Measurements from ENCODE around the gene PAPPA2. TPM values are rescaled to one million over a fixed set of nuclear protein-coding genes. Genes with fewer than 3 reads are reported as not detected.

Gene PAPPA2
- total and polyA plus RNA-seq, 12 donors: 0.06 to 1.3 (median 0.29) TPM

DNA sequence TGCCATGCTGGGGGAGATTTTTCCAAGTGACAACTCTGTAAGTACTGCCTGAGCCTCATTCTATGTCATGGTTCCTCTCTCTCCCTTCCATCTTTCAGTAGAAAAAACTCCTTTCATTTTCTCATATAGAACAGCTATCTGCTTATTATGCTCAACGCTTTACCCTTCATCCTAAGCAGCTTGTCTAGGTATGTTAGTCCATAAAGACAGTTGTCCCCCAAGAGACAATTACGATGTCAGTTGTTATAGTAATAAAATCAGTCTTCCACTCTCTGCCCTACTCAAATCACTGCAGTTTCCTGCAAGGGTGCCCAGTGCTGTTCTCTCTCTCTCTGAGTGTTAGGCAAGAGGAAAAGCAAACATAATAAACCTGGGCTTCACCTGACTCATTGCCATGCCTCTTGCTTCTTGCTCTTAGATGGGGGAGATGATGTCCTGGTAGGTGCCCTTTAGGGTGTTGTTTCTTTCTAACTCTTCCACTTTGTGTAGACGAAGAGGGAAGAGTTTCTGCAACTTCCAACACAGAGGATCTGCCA lies 59.4 kb downstream of the PAPPA2 start:
- Histone ChIP-seq H3K27me3 (no peaks in the 10 kb centered on the region), H3K27ac (no peak overlapping the region), H3K4me3 (no peak overlapping the region), H3K9me3 (no peaks in the 10 kb centered on the region), H3K36me3 (no peaks in the 10 kb centered on the region), H3K4me1 (peaks cover 0 to 7% (median 0%) of the 10 kb centered on the region in 9 donors)
- intact Hi-C loops (cut with DNase I): no loop called here
- DNase-seq (no peak), ATAC-seq (no peak)
- no peak for TF ChIP-seq CTCF (IDR thresholded peaks at IDR 0.05)
- WGBS, 2 donors: 58 to 82% methylated on average over 3 of the region's 3 CpGs

GRCh38 chr1:176529395-176530090 lies 66.6 kb downstream of the PAPPA2 start:
- no peaks in the 10 kb centered on the region for H3K4me1 ChIP-seq
- H3K9me3 ChIP-seq: no peaks in the 10 kb centered on the region
- TF ChIP-seq CTCF (IDR thresholded peaks at IDR 0.05): no peak
- intact Hi-C loops (cut with DNase I): no loop called here
- no peak for DNase-seq
- WGBS, 2 donors: 66 to 74% methylated on average over 7 of the region's 7 CpGs
- H3K4me3 ChIP-seq: no peak overlapping the region
- H3K27me3 ChIP-seq: no peaks in the 10 kb centered on the region
- H3K36me3 ChIP-seq: no peaks in the 10 kb centered on the region
- ATAC-seq: no peak
- H3K27ac ChIP-seq: no peak overlapping the region

- intact Hi-C loops (cut with DNase I): no loop called here
- ATAC-seq (no peak), DNase-seq (no peak)
- Histone ChIP-seq H3K36me3 (no peaks in the 10 kb centered on the region), H3K4me3 (no peak overlapping the region), H3K4me1 (no peaks in the 10 kb centered on the region), H3K27me3 (no peaks in the 10 kb centered on the region), H3K27ac (no peak overlapping the region), H3K9me3 (peaks cover 0 to 3% (median 0%) of the 10 kb centered on the region in 11 donors)
- WGBS, 2 donors: 79 to 93% methylated on average over 2 of the region's 2 CpGs
- no peak for TF ChIP-seq CTCF (IDR thresholded peaks at IDR 0.05)
These were observed 68.1 kb downstream of the PAPPA2 start for GRCh38 chr1:176531036-176531435.

DNA sequence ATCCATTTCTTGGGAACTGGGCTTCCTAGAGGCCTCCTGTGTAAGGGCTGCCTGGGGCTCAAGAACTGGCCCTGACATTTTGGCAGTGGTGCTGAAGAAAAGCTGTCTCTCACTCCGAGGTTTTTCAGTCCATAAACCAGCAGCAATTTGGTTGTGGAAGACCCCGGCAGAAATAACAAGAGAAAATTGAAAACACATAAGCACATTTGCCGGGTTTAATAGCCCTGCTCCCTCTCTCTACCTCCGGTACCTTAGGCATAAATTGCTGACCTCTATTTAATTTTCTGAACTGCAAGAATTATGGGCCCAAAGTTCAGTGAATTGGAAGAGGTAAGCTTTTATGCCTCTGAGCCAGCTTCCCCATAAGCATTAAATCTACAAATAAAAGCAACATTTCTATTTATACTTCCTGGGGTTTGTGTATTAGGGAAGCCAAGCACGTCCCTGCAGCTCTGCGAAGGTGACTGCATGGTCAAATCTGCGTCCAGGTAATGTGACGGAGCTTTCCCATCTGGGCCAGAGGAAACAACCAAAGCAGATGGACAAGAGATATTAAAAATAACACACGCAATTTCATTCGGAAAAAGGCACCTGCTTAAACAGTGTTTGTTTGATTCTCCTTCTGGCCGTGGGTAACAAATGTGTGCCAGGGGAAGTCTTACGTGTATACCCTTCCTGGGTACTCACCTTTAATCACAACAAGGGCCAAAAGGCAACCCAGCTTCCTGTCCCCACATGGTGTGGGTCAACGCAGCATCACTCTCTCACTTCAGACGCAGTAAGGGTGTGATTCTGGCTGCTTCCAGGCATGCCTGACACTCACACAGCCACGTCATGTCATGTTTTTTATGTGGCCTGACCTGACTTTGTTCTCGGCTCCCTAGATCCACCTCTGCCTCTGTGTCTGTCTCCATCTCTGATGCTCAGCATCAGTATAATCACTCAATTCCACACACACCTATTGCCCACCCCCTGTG lies 69.2 kb downstream of the PAPPA2 start:
- ATAC-seq (no peak), DNase-seq (no peak)
- TF ChIP-seq CTCF (IDR thresholded peaks at IDR 0.05): no peak
- Histone ChIP-seq H3K4me3 (no peak overlapping the region), H3K27ac (no peak overlapping the region), H3K9me3 (peaks cover 0 to 3% (median 0%) of the 10 kb centered on the region in 11 donors), H3K4me1 (no peaks in the 10 kb centered on the region), H3K27me3 (no peaks in the 10 kb centered on the region), H3K36me3 (no peaks in the 10 kb centered on the region)
- 76 to 77% methylated on average over 16 of the region's 16 CpGs for WGBS, 2 donors
- intact Hi-C loops (cut with DNase I): no loop called here
